Measurements from ENCODE around the gene GRK5.

Gene GRK5

DNA sequence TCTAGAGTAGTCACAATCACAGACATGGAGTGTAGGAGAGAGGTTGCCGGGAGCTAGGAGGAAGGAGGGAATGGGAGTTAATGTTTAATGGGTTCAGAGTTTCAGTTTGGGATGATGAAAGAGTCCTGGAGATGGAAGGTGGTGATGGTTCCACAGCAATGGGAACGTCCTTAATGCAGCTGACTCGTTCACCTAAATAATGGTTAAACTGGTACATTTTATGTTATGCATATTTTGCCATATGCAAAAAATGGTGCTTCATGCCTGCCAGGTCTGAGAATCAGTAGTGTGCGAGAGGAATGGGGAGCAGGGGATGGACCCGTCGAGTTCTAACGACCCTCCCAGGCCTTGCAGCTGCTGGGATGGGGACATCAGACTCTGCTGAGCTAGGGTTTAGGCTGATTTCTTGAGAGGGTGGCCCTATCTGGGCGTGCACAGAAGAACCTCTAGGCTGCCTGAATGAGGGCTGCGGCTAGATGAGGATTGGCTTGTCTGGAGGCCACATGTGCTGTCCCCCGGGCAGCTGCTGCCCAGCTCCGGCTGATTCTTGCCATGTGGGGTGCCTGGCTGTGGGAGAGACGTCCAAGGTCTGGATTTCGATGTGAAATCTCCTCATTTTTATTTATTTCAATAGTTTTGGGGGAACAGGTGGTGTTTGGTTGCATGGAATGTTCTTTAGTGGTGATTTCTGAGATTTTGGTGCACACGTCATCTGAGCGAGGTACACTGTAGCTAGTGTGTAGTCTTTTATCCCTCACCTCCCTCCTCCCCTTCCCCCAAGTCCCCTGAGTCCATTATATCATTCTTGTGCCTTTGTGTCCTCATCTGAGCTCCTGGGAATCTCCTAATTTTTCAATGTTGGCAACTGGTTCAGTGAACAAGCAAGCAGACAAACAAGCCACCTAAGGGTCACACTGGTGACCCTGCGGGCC, 116.0 kb downstream of the GRK5 start:
- Histone ChIP-seq H3K27me3 (replicated peaks; ENCODE audit: control insufficient read depth, insufficient read depth, low read length) (no peaks in the 10 kb centered on the region), H3K9me3 (ENCODE audit: control insufficient read depth, low read length) (no peaks in the 10 kb centered on the region), H3K4me1 (ENCODE audit: control insufficient read depth, insufficient read depth, low read length) (no peaks in the 10 kb centered on the region), H3K9ac (ENCODE audit: low read length) (no peak overlapping the region), H3K4me3 (ENCODE audit: low read length) (no peak overlapping the region), H3K36me3 (ENCODE audit: control insufficient read depth, insufficient read depth, low read length, severe bottlenecking) (no peaks in the 10 kb centered on the region)
- no peak for DNase-seq (ENCODE audit: low read depth)

DNA sequence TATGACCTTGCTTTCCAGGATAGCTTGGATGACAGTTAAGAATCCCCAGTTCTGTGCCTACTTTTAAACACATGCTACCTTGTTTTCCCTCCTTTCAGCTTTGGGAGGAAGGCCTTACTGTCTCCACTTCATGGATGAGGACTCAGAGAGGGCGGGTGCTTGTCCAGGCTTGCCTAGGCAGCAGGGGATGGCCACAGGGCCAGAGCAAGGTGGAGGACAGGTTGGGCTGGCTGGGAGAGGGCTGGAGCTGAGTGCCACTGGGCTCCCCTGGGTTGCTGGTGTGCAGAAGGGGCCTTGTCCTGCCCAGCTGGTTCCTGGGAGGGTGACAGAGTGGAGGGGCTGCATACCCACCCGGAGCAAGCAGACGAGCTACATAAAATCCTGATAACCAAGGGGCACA, 117.8 kb downstream of the GRK5 start:
- no peaks in the 10 kb centered on the region for H3K36me3 ChIP-seq (ENCODE audit: control insufficient read depth, insufficient read depth, low read length, severe bottlenecking)
- DNase-seq (ENCODE audit: low read depth), result no peak
- no peaks in the 10 kb centered on the region for H3K27me3 ChIP-seq (replicated peaks; ENCODE audit: control insufficient read depth, insufficient read depth, low read length)
- no peaks in the 10 kb centered on the region for H3K9me3 ChIP-seq (ENCODE audit: control insufficient read depth, low read length)
- no peak overlapping the region for H3K9ac ChIP-seq (ENCODE audit: low read length)
- H3K4me1 ChIP-seq (ENCODE audit: control insufficient read depth, insufficient read depth, low read length), result no peaks in the 10 kb centered on the region
- no peak overlapping the region for H3K4me3 ChIP-seq (ENCODE audit: low read length)

DNA sequence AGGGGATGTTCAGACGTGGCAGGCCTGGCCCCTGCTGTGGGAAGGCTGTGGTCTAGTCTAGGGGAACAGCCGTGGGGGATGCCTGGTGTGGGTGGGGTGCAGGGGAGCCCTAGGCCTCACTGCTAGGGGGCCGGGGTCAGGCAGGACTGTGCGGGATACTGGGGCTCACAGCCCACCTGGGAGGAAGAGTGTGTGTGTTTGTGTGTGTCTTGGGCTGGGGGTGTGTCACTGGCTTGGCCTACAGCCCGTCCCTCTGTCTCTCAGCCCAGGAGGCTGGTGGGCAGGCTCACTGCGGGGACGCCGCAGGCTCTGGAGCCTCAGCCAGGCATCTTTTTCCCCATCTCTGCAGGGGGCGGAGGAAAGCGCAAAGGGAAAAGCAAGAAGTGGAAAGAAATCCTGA, 118.8 kb downstream of the GRK5 start:
- no peak for DNase-seq (ENCODE audit: low read depth)
- H3K36me3 ChIP-seq (ENCODE audit: control insufficient read depth, insufficient read depth, low read length, severe bottlenecking), result no peaks in the 10 kb centered on the region
- no peak overlapping the region for H3K9ac ChIP-seq (ENCODE audit: low read length)
- H3K27me3 ChIP-seq (replicated peaks; ENCODE audit: control insufficient read depth, insufficient read depth, low read length), result no peaks in the 10 kb centered on the region
- no peaks in the 10 kb centered on the region for H3K9me3 ChIP-seq (ENCODE audit: control insufficient read depth, low read length)
- no peak overlapping the region for H3K4me3 ChIP-seq (ENCODE audit: low read length)
- peaks cover 4% of the 10 kb centered on the region for H3K4me1 ChIP-seq (ENCODE audit: control insufficient read depth, insufficient read depth, low read length)

DNA sequence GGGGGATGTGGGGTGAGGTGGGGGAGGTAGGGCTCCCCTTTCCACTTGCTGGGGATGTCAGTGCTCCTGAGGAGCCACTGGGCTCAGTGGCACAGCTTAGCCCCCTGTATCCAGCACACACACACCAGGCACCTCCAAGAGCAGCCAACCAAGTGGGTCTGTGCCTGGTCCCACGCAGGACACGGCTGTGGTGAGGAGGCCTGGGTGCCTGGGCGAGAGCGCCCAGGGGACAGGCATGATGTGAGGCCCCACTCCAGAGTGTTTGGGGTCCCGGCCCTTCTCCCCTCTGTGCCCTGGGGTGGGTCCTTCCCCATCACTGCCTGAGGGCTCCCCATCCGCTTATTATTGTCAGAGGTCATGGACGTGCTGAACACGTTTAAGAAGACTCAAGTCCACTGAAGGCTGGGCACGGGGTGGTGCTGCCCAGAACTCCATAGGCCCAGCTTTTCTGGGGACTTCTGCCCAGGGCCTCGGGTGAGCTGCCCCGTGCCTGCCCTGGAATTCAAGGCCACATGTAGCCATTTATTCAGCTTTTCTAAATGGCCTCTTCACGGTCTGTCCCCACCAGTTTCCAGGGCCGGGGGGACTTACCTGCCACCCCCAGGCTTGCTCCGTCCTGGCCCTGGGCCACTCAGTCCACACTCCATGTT, 119.8 kb downstream of the GRK5 start:
- Histone ChIP-seq H3K27me3 (replicated peaks; ENCODE audit: control insufficient read depth, insufficient read depth, low read length) (no peaks in the 10 kb centered on the region), H3K9me3 (ENCODE audit: control insufficient read depth, low read length) (no peaks in the 10 kb centered on the region), H3K4me3 (ENCODE audit: low read length) (no peak overlapping the region), H3K4me1 (ENCODE audit: control insufficient read depth, insufficient read depth, low read length) (peaks cover 10% of the 10 kb centered on the region), H3K9ac (ENCODE audit: low read length) (no peak overlapping the region), H3K36me3 (ENCODE audit: control insufficient read depth, insufficient read depth, low read length, severe bottlenecking) (no peaks in the 10 kb centered on the region)
- no peak for DNase-seq (ENCODE audit: low read depth)

DNA sequence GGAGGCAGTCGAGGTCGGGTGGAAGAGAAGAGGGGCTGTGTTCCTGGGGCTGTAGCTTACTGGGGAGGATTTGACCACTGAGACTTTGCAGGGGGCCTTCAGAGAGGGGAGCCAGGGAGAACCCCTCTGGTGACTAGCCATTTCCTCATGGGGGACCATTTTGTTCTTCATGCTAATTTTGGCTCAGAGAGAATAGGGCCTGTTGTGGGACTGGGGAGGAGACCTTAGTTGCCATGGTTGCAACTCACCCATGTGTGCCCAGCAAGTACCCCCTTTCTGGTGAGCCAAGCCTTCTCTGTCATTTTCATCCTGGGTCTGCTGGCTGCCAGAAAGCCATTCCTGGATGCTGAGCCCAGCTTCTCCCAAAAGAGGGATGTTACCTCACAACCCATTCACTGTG, 120.9 kb downstream of the GRK5 start:
- no peak for DNase-seq (ENCODE audit: low read depth)

DNA sequence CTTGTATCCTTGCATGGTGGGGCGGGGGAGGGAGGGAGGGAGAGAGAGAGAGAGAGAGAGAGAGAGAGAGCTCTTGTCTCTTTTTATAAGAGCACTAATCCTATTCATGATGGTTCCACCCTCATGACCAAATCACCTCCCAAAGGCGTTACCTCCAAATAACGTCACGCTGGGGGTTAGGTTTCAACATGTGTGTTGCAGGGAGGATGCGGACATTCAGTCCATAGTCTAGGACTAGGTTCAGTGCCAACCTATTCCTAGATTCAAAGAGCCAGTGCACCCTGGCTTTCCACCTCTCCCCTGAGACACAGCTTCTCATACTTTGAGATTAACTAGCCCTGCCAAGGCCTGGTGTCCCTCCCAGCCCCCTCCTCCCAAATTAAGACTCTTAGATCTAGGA, 123.0 kb downstream of the GRK5 start:
- Histone ChIP-seq H3K9me3 (ENCODE audit: control insufficient read depth, low read length) (no peaks in the 10 kb centered on the region), H3K27me3 (replicated peaks; ENCODE audit: control insufficient read depth, insufficient read depth, low read length) (no peaks in the 10 kb centered on the region), H3K4me1 (ENCODE audit: control insufficient read depth, insufficient read depth, low read length) (peaks cover 10% of the 10 kb centered on the region), H3K36me3 (ENCODE audit: control insufficient read depth, insufficient read depth, low read length, severe bottlenecking) (peaks cover 9% of the 10 kb centered on the region), H3K9ac (ENCODE audit: low read length) (no peak overlapping the region), H3K4me3 (ENCODE audit: low read length) (no peak overlapping the region)
- no peak for DNase-seq (ENCODE audit: low read depth)

More for the DNA sequence above, 120.9 kb downstream of the GRK5 start:
- Histone ChIP-seq H3K27me3 (replicated peaks; ENCODE audit: control insufficient read depth, insufficient read depth, low read length) (no peaks in the 10 kb centered on the region), H3K9me3 (ENCODE audit: control insufficient read depth, low read length) (no peaks in the 10 kb centered on the region), H3K9ac (ENCODE audit: low read length) (no peak overlapping the region), H3K36me3 (ENCODE audit: control insufficient read depth, insufficient read depth, low read length, severe bottlenecking) (peaks cover 6% of the 10 kb centered on the region), H3K4me3 (ENCODE audit: low read length) (no peak overlapping the region), H3K4me1 (ENCODE audit: control insufficient read depth, insufficient read depth, low read length) (peaks cover 10% of the 10 kb centered on the region)

DNA sequence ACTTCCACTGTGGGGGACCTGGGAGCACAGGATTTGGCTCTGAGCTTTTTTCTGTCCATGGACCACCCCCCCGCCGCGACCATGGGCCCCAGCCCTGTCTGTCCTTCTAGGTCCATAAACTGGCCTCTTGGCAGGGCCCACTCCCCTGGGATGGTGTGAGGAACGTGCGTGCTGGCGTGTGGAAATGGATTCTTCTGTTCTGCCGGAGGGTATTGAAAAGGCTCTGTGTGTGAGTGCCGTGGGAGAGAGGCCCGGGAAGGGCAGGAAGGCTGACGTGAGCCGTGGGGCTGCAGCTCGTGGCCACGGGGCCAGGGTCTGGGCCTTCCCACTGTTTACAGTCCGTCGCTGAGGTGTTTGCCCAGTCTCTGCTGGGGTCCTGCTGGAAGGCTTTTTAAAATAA, 123.7 kb downstream of the GRK5 start:
- H3K9me3 ChIP-seq (ENCODE audit: control insufficient read depth, low read length), result no peaks in the 10 kb centered on the region
- H3K4me1 ChIP-seq (ENCODE audit: control insufficient read depth, insufficient read depth, low read length), result peaks cover 10% of the 10 kb centered on the region
- H3K27me3 ChIP-seq (replicated peaks; ENCODE audit: control insufficient read depth, insufficient read depth, low read length), result no peaks in the 10 kb centered on the region
- H3K36me3 ChIP-seq (ENCODE audit: control insufficient read depth, insufficient read depth, low read length, severe bottlenecking), result peaks cover 9% of the 10 kb centered on the region
- H3K9ac ChIP-seq (ENCODE audit: low read length), result no peak overlapping the region
- no peak overlapping the region for H3K4me3 ChIP-seq (ENCODE audit: low read length)
- no peak for DNase-seq (ENCODE audit: low read depth)

DNA sequence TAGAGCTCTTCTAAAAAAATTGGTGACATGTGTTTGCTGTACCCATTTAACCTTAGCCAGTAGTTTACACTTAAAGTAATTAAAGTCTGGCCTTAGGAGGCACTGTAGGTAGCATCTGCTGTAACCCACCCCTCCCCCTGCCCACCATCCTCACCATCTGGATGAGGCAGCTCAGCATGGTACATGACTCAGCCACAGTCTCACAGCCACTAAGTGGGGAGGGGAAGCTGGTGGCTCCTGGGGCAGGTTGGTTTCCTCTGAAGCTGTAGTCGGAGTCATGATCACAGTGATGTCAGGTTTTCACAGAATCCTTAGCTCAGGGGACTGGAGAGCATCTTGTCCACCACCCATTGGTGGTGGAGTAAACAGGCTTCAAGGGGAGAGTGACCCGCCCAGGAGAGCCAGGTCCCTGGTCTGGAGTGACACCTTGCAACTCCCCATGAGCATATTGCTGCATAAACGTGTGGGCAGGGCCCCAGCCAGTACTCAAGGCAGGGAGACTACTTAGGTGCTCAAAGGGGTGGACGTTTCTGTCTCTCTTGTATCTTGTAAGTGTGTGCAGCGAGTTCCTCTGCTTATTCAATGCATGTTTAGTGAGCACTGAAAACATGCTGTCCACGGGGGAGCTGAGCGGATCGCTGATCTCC, 125.9 kb downstream of the GRK5 start:
- Histone ChIP-seq H3K4me3 (ENCODE audit: low read length) (no peak overlapping the region), H3K9ac (ENCODE audit: low read length) (no peak overlapping the region), H3K9me3 (ENCODE audit: control insufficient read depth, low read length) (no peaks in the 10 kb centered on the region), H3K4me1 (ENCODE audit: control insufficient read depth, insufficient read depth, low read length) (peaks cover 10% of the 10 kb centered on the region), H3K36me3 (ENCODE audit: control insufficient read depth, insufficient read depth, low read length, severe bottlenecking) (peaks cover 9% of the 10 kb centered on the region), H3K27me3 (replicated peaks; ENCODE audit: control insufficient read depth, insufficient read depth, low read length) (no peaks in the 10 kb centered on the region)
- DNase-seq (ENCODE audit: low read depth), result no peak

DNA sequence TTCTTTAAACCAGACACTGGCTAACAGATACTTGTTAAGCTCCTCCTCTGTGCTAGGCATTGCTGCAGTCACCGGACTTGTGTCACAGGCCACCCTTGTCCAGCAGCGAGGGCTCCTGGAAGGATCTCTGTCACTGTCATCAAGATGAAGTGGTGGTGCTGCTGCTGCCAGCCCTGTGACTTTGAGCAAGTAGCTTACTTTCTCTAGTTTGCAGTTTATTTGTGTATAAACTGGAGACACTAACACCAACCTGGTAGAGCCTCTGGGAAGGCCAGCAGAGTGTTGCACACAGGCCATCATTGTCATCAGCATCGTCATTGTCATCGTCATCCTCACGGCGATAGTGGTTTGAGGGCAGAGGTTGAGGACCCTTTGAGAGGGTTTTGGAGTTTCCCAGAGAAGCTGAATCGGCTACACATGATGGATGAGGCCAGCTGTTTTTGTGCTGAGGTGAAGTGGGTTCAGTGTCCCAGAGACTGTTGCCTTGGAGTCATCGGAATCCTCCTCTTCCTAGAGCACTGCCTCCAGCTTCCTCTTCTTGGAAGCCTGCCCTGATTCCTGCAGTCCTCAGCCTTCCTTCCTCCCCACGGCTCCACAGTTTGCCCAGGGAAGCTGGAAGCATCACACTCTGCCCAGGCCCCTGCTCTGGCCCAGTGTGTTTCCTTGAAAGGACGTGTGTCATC, 128.4 kb downstream of the GRK5 start:
- no peak for DNase-seq (ENCODE audit: low read depth)

DNA sequence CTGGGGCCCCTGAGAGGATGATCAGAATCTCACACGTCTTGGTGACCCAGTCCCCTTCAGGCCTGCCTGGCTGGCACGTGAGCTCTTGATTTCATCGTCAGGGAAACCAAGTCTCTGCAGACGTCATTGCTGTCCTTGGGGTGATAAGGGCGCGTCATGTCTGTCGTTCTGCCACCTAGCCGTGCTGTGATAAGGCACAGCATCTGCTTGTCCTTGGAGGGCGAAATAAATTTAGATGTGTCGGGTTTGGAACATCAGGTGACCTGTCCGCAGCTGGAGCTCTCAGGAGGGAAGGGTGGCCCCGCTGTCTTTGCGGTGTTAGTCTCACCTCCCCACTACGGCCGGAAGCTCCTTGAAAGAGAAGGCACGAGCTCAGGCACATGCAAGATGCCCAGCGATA, 129.2 kb downstream of the GRK5 start:
- H3K4me3 ChIP-seq (ENCODE audit: low read length), result no peak overlapping the region
- H3K9ac ChIP-seq (ENCODE audit: low read length), result no peak overlapping the region
- H3K36me3 ChIP-seq (ENCODE audit: control insufficient read depth, insufficient read depth, low read length, severe bottlenecking), result peaks cover 9% of the 10 kb centered on the region
- no peak for DNase-seq (ENCODE audit: low read depth)
- H3K27me3 ChIP-seq (replicated peaks; ENCODE audit: control insufficient read depth, insufficient read depth, low read length), result no peaks in the 10 kb centered on the region
- no peaks in the 10 kb centered on the region for H3K9me3 ChIP-seq (ENCODE audit: control insufficient read depth, low read length)
- peaks cover 2% of the 10 kb centered on the region for H3K4me1 ChIP-seq (ENCODE audit: control insufficient read depth, insufficient read depth, low read length)

More for the DNA sequence above, 128.4 kb downstream of the GRK5 start:
- Histone ChIP-seq H3K36me3 (ENCODE audit: control insufficient read depth, insufficient read depth, low read length, severe bottlenecking) (peaks cover 9% of the 10 kb centered on the region), H3K9ac (ENCODE audit: low read length) (no peak overlapping the region), H3K9me3 (ENCODE audit: control insufficient read depth, low read length) (no peaks in the 10 kb centered on the region), H3K4me1 (ENCODE audit: control insufficient read depth, insufficient read depth, low read length) (peaks cover 9% of the 10 kb centered on the region), H3K27me3 (replicated peaks; ENCODE audit: control insufficient read depth, insufficient read depth, low read length) (no peaks in the 10 kb centered on the region), H3K4me3 (ENCODE audit: low read length) (no peak overlapping the region)

DNA sequence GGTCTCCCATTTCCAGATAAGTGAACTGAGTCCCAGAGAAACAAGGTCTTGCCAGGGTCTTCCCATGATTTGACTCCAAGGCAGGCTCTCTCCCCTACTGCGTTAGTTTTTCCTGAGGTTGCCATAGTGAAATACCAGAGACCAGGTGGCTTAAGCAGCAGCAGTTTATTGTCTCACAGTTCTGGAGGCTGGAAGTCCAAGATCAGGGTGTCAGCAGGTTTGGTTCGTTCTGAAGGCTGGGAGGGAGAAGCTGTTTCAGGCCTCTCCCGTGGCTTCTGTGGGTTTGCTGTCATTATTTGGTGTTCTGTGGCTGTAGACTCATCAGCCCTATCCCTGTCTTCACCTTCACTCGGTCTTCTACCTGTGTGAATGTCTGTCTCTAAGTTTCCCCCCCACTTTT, 129.9 kb downstream of the GRK5 start:
- Histone ChIP-seq H3K36me3 (ENCODE audit: control insufficient read depth, insufficient read depth, low read length, severe bottlenecking) (peaks cover 9% of the 10 kb centered on the region), H3K4me3 (ENCODE audit: low read length) (no peak overlapping the region), H3K27me3 (replicated peaks; ENCODE audit: control insufficient read depth, insufficient read depth, low read length) (no peaks in the 10 kb centered on the region), H3K9ac (ENCODE audit: low read length) (no peak overlapping the region), H3K4me1 (ENCODE audit: control insufficient read depth, insufficient read depth, low read length) (peaks cover 6% of the 10 kb centered on the region), H3K9me3 (ENCODE audit: control insufficient read depth, low read length) (no peaks in the 10 kb centered on the region)
- no peak for DNase-seq (ENCODE audit: low read depth)

All from adipocyte (in vitro differentiated cells).